WTC11 (cell line): ENCODE results near the gene NEURL4. TPM values are rescaled to one million over a fixed set of nuclear protein-coding genes. Genes with fewer than 3 reads are reported as not detected.

Experiments used
- ATAC-seq: fragments of 200-7000 bp; cut with Tn5 transposase; 2 replicates; pipeline ENCODE4 v1.10.0; 2021; ENCODE audit warnings: mild to moderate bottlenecking, moderate library complexity
- CTCF ChIA-PET: fragments of 300-600 bp; sonication (Branson Sonifier 250); formaldehyde crosslinking; loops from one replicate; lab custom pipeline; 2021; ENCODE audit warnings: antibody characterized with exemption; lab: Charles Lee
- POLR2A ChIA-PET: fragments of 350-600 bp; sonication (Branson Sonifier 250); formaldehyde crosslinking; loops from one replicate; lab custom pipeline; 2021; ENCODE audit warnings: antibody characterized with exemption; lab: Charles Lee
- DNase-seq: peaks from one replicate; pipeline ENCODE4 v3.0.0; 2021; ENCODE audit warnings: low spot score
- H3K27ac Mint-ChIP-seq: 2 replicates; pipeline ENCODE4 v1.8.0; 2021; ENCODE audit warnings: mixed read lengths
- H3K27me3 Mint-ChIP-seq: 2 replicates; pipeline ENCODE4 v1.8.0; 2021; ENCODE audit warnings: low read depth, mild to moderate bottlenecking, moderate library complexity, mixed read lengths
- H3K36me3 Mint-ChIP-seq: 2 replicates; pipeline ENCODE4 v1.8.0; 2021; ENCODE audit warnings: mixed read lengths
- H3K4me1 Mint-ChIP-seq: 2 replicates; pipeline ENCODE4 v1.8.0; 2022; ENCODE audit warnings: mixed read lengths
- H3K4me3 Mint-ChIP-seq: 2 replicates; pipeline ENCODE4 v1.8.0; 2021; ENCODE audit warnings: mild to moderate bottlenecking, moderate library complexity, mixed read lengths
- H3K9me3 Mint-ChIP-seq: 2 replicates; pipeline ENCODE4 v1.8.0; 2021; ENCODE audit warnings: mixed read lengths
- AFF4 ChIP-seq: sonication (generic); formaldehyde crosslinking; IDR thresholded peaks from 2 replicates; pipeline ENCODE4 v1.8.1; 2023; ENCODE audit warnings: mild to moderate bottlenecking, missing genetic modification reagents, borderline replicate concordance
- CDX4 ChIP-seq: fragments of 250-450 bp; sonication (Bioruptor Pico); IDR thresholded peaks from 2 replicates; pipeline ENCODE4 v1.9.0; 2021; ENCODE audit warnings: moderate library complexity, mild to moderate bottlenecking, inconsistent platforms, borderline replicate concordance
- E2F4 ChIP-seq: sonication (generic); formaldehyde crosslinking; IDR thresholded peaks from 2 replicates; pipeline ENCODE4 v1.8.1; 2022; ENCODE audit warnings: low read depth, mild to moderate bottlenecking, moderate library complexity, missing genetic modification reagents, borderline replicate concordance
- E2F5 ChIP-seq: sonication (generic); formaldehyde crosslinking; IDR thresholded peaks from 2 replicates; pipeline ENCODE4 v1.8.1; 2022; ENCODE audit warnings: mild to moderate bottlenecking, moderate library complexity, missing genetic modification reagents
- ELF4 ChIP-seq: sonication (generic); formaldehyde crosslinking; IDR thresholded peaks from 2 replicates; pipeline ENCODE4 v1.8.1; 2022; ENCODE audit warnings: low read depth, mild to moderate bottlenecking, moderate library complexity, missing genetic modification reagents
- FOXJ3 ChIP-seq: sonication (generic); formaldehyde crosslinking; IDR thresholded peaks from 2 replicates; pipeline ENCODE4 v1.9.0; 2021; ENCODE audit warnings: missing genetic modification reagents, mild to moderate bottlenecking, borderline replicate concordance
- FOXP1 ChIP-seq: sonication (generic); formaldehyde crosslinking; IDR thresholded peaks from 2 replicates; pipeline ENCODE4 v1.8.0; 2022; ENCODE audit warnings: missing genetic modification reagents, mild to moderate bottlenecking, moderate library complexity, borderline replicate concordance
- FOXP4 ChIP-seq: sonication (generic); formaldehyde crosslinking; IDR thresholded peaks from 2 replicates; pipeline ENCODE4 v1.8.0; 2022; ENCODE audit warnings: mild to moderate bottlenecking, missing genetic modification reagents
- GTF2I ChIP-seq: fragments of 250-450 bp; sonication (Bioruptor Pico); conservative IDR thresholded peaks from 2 replicates; pipeline ENCODE4 v1.4.0; 2021; ENCODE audit warnings: mild to moderate bottlenecking
- IRF1 ChIP-seq: sonication (generic); formaldehyde crosslinking; IDR thresholded peaks from 2 replicates; pipeline ENCODE4 v1.8.0; 2023; ENCODE audit warnings: missing genetic modification reagents
- IRF2 ChIP-seq: sonication (generic); formaldehyde crosslinking; IDR thresholded peaks from 2 replicates; pipeline ENCODE4 v1.8.0; 2022; ENCODE audit warnings: low read depth, missing genetic modification reagents, borderline replicate concordance
- NFE2L1 ChIP-seq: sonication (generic); formaldehyde crosslinking; IDR thresholded peaks from 2 replicates; pipeline ENCODE4 v1.8.1; 2023; ENCODE audit warnings: missing genetic modification reagents
- NR1H2 ChIP-seq: sonication (generic); formaldehyde crosslinking; IDR thresholded peaks from 2 replicates; pipeline ENCODE4 v1.9.0; 2021; ENCODE audit warnings: mild to moderate bottlenecking, moderate library complexity, missing genetic modification reagents
- PREB ChIP-seq: sonication (generic); formaldehyde crosslinking; IDR thresholded peaks from 2 replicates; pipeline ENCODE4 v1.8.1; 2022; ENCODE audit warnings: mild to moderate bottlenecking, missing genetic modification reagents, moderate library complexity, borderline replicate concordance
- SMAD4 ChIP-seq: sonication (generic); formaldehyde crosslinking; IDR thresholded peaks from 2 replicates; pipeline ENCODE4 v1.8.0; 2022; ENCODE audit warnings: mild to moderate bottlenecking, missing genetic modification reagents
- ZBTB43 ChIP-seq: sonication (generic); formaldehyde crosslinking; IDR thresholded peaks from 2 replicates; pipeline ENCODE4 v1.8.1; 2023; ENCODE audit warnings: mild to moderate bottlenecking, missing genetic modification reagents
- total RNA-seq: library from RNA; stranded (reverse); gene quantifications from 3 replicates; pipeline ENCODE4 v1.2.3, GENCODE V29; 2021

The NEURL4 gene
- total RNA-seq, 1 experiment from 2014 or later: 64.4 TPM

GRCh38 chr17:7283471-7284216 is 45.5 kb downstream of the NEURL4 start:
- H3K36me3 Mint-ChIP-seq: no peaks in the 10 kb centered on the region; the same call in 1 of the 2 replicates
- POLR2A ChIA-PET: no interaction called here
- H3K4me1 Mint-ChIP-seq: peaks cover 22% of the 10 kb centered on the region
- TF ChIP-seq CDX4 (CRISPR knock-in tag): no peak
- no peak for TF ChIP-seq SMAD4
- TF ChIP-seq IRF1 (CRISPR knock-in tag): no peak
- TF ChIP-seq FOXP1 (CRISPR knock-in tag): no peak
- TF ChIP-seq IRF2 (CRISPR knock-in tag): no peak
- no peak for TF ChIP-seq E2F5 (CRISPR knock-in tag)
- TF ChIP-seq NR1H2 (CRISPR knock-in tag): no peak
- no peak for TF ChIP-seq FOXJ3 (CRISPR knock-in tag)
- no peak for TF ChIP-seq FOXP4 (CRISPR knock-in tag)
- TF ChIP-seq AFF4: no peak
- TF ChIP-seq GTF2I (CRISPR knock-in tag): no peak
- TF ChIP-seq NFE2L1 (CRISPR knock-in tag): no peak
- no peak for TF ChIP-seq PREB (CRISPR knock-in tag)
- no peak for TF ChIP-seq ELF4
- no peak for TF ChIP-seq E2F4 (CRISPR knock-in tag)
- TF ChIP-seq ZBTB43 (CRISPR knock-in tag): no peak
- H3K4me3 Mint-ChIP-seq: peak overlapping the region; percentile 30; the same call in 1 of the 2 replicates
- no peak for DNase-seq
- H3K9me3 Mint-ChIP-seq: no peaks in the 10 kb centered on the region
- no peak overlapping the region for H3K27ac Mint-ChIP-seq
- peaks cover 21% of the 10 kb centered on the region for H3K27me3 Mint-ChIP-seq
- ATAC-seq: no peak
- CTCF ChIA-PET: interaction anchor here (2.7 to 7.0 kb wide), 2 partner anchors 14 to 30 kb away, joined by 14 to 119 read pairs; no protein-coding TSS in a partner anchor
